GM10266 (cell line): ENCODE measurements around the gene DEXI.
A peak's percentile ranks its signal among the peaks of the same experiment; 100 is the strongest.

Source experiments
- DNase-seq: peaks from one replicate; pipeline ENCODE4 v3.0.0; 2012; ENCODE audit errors: extremely low spot score
- TF ChIP-seq, protein P1 (sequence below): IDR thresholded peaks from 2 replicates; pipeline ENCODE4 v1.5.1; 2012; ENCODE audit warnings: mild to moderate bottlenecking, low read depth; ENCODE audit not compliant: control insufficient read depth, insufficient read depth; ENCODE audit errors: missing control alignments

Gene DEXI

DNA sequence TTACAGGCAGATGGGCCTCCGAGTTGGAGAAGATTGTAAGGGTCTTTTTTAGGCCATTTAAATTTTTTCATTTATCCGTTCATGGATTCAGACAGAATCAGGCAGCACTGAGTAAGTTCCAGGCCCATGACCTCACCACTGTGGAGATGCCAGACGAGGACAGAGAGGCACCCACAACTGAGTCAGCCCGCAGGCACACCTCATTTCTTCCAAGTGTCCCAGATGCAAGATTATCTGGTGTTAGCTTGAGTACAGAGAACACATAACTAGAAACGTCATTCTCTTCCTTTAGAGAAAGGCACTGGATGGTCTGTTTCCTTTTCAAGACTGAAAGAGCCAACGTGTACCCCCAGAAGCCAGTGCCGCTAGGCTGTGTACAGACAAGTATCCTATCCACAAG, 19.0 kb upstream of the DEXI start:
- DNase-seq, result no peak
- TF ChIP-seq, protein P1, sequence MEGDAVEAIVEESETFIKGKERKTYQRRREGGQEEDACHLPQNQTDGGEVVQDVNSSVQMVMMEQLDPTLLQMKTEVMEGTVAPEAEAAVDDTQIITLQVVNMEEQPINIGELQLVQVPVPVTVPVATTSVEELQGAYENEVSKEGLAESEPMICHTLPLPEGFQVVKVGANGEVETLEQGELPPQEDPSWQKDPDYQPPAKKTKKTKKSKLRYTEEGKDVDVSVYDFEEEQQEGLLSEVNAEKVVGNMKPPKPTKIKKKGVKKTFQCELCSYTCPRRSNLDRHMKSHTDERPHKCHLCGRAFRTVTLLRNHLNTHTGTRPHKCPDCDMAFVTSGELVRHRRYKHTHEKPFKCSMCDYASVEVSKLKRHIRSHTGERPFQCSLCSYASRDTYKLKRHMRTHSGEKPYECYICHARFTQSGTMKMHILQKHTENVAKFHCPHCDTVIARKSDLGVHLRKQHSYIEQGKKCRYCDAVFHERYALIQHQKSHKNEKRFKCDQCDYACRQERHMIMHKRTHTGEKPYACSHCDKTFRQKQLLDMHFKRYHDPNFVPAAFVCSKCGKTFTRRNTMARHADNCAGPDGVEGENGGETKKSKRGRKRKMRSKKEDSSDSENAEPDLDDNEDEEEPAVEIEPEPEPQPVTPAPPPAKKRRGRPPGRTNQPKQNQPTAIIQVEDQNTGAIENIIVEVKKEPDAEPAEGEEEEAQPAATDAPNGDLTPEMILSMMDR, result no peak

DNA sequence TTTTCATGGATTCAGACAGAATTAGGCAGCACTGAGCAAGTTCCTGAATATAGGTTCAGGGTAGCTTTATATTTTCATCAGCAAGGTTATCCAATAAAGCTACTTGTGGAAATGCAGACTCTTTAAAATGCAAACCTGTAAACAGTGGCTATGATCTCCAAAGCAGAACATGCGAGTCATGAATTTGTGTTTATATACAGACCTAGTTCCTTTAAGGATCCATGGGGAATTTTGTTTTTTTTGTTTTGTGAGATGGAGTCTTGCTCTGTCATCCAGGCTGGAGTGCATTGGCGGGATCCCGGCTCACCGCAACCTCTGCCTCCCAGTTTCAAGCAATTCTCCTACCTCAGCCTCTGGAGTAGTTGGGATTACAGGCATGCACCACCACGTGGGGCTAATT, 16.9 kb upstream of the DEXI start:
- TF ChIP-seq, protein P1, result no peak
- DNase-seq, result no peak

DNA sequence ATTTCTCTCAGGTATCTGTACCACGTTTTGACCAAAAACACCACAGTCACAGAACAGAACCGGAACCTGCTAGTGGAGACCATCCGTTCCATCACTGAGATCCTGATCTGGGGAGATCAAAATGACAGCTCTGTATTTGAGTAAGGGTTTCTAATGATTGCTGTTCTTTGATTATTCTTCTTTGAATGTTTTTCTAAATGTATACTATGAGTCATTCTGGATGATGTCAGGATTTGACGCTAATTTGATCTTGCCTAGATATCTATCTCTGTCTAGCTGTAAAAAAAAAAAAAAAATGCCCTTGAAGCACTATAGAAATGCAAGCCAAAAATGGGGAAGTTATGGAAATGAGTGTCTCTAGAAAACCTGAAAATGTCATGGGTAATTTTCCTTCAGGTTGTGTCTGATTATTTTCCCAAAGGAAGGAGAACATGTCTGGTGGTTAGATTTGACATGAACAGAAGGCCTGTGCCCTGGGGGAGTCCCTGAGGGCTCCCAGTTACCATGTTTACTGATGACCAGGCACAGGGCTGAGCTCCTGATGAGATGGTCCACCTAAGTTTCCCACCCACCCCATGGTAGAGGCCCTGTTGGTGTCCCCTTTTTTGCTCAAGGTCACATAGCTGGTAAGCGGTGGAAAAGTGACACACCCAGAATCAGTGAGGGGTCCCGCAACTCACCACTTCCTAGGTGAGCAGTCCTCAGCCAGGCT, 15.7 kb upstream of the DEXI start:
- no peak for DNase-seq
- TF ChIP-seq, protein P1, result no peak

DNA sequence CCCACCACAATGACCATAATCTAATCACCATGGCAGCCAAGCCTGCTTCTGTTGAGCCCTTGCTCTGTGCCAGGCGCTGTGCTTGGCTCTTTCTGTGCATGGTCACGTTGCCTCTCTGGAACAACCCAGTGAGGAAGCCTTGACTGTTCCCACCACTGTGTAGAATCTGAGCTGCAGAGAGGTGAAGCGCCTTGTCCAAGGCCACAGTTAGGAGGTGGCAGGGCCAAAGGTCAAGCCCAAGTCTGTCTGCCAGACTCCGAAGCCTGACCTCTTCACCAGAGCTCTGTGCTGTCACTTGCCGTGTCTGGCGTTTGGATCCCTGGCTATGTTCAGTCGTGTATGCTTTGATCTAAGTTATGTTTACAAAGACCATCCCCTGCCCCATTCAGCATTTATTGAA, 12.6 kb upstream of the DEXI start:
- TF ChIP-seq, protein P1, result no peak
- DNase-seq, result no peak

DNA sequence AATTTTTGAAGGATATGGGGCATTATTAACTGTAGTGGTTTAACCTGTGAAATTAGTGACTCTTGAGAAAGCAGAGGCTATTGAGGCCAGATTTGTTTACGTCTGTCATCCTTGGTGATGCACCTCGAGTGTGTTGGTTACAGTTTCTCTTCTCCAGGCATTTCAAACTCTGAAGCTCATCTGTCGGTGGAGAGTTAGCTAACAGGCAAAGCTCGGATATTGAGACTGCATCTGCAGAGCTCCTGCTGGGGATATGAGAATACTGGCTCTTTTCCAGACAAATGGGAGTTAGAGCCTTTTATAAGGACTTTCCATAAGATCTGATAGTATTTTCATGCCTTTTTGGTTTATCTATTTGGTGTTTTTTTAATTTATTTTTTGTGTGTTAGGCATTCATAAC, 8.8 kb upstream of the DEXI start:
- TF ChIP-seq, protein P1, result no peak
- DNase-seq, result no peak

DNA sequence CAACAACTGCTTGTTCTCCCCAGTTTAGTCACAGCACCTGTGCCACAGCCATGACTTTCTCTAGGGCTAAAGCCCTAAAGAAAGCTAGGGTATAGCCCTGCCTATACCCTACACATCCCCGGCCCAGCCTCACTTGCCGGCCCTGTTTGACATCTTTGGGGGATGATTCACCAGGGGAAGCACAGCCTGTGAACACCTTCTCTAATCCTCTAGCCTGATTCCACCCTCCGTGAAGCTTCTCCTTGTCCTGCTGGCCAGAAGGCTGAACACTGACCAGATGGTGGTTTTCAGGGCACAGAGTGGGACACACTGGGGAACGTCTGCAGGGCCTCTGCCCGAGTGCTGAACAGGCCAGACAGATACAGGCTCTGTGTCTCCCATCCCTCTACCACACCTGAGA, 8.1 kb upstream of the DEXI start:
- TF ChIP-seq, protein P1, result no peak
- DNase-seq, result no peak

DNA sequence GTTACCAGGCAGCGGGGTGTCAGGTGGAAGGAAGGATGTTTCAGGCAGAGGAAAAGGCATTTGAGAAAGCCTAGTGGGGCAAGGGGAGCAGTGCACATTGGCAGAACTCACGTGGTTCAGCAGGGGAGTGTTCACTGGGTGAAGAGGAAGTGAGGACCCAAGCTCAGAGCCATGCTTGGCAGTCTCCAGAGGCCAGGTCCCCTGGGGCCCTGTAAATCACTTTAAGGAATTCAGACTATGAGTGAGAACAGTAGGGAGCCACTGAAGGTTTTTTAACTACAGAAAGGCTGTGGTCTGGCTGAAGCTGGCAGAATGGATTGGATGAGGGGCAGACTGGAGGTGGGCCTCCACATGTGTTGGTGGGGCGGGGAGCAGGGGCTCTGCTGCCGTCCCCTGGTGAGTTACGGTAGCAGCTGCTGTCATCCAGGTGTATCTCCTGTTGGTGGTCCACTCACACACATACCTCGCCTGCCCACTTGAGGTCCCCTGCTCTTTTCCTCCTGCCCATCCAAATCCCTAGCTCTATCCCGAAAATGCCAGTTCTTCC, 7.2 kb upstream of the DEXI start:
- TF ChIP-seq, protein P1, result peak; percentile 44
- no peak for DNase-seq
